Mammary epithelial cell (primary cell): ENCODE measurements around the gene AASS.

Source experiments
- EZH2 ChIP-seq: IDR thresholded peaks from 2 replicates; pipeline ENCODE4 v1.6.1; 2012; ENCODE audit warnings: low read length, inconsistent platforms, borderline replicate concordance
- TF ChIP-seq, protein P1 (sequence below), 2 donors: IDR thresholded peaks in 1 of 2; conservative IDR thresholded peaks in 1 of 2; 2 replicates each; pipeline ENCODE4 v1.5.1; 2011 to 2012; ENCODE audit warnings: inconsistent platforms in 2 of 2, low read length in 2 of 2, mild to moderate bottlenecking in 2 of 2, control low read depth in 1 of 2, low read depth in 1 of 2; ENCODE audit not compliant: insufficient read depth in 1 of 2; ENCODE audit errors: extremely low read depth in 1 of 2

- TF ChIP-seq, protein P1, sequence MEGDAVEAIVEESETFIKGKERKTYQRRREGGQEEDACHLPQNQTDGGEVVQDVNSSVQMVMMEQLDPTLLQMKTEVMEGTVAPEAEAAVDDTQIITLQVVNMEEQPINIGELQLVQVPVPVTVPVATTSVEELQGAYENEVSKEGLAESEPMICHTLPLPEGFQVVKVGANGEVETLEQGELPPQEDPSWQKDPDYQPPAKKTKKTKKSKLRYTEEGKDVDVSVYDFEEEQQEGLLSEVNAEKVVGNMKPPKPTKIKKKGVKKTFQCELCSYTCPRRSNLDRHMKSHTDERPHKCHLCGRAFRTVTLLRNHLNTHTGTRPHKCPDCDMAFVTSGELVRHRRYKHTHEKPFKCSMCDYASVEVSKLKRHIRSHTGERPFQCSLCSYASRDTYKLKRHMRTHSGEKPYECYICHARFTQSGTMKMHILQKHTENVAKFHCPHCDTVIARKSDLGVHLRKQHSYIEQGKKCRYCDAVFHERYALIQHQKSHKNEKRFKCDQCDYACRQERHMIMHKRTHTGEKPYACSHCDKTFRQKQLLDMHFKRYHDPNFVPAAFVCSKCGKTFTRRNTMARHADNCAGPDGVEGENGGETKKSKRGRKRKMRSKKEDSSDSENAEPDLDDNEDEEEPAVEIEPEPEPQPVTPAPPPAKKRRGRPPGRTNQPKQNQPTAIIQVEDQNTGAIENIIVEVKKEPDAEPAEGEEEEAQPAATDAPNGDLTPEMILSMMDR (conservative IDR thresholded peaks at IDR 0.05 in 1 of 2, IDR thresholded peaks at IDR 0.05 in 1 of 2; ENCODE audit: extremely low read depth in 1 of 2, insufficient read depth in 1 of 2, low read depth in 1 of 2, low read length in 2 of 2): no peak
- no peak for TF ChIP-seq EZH2
Observed at GRCh38 chr7:122072924-122073599, 71.0 kb downstream of the AASS start.
